WTC11 (cell line): Measurements from ENCODE around the gene PPM1N. TPM values are rescaled to one million over a fixed set of nuclear protein-coding genes. Genes with fewer than 3 reads are reported as not detected.

Experiments used
- ATAC-seq: fragments of 200-7000 bp; cut with Tn5 transposase; 2 replicates; pipeline ENCODE4 v1.10.0; 2021; ENCODE audit warnings: mild to moderate bottlenecking, moderate library complexity
- CTCF ChIA-PET: fragments of 300-600 bp; sonication (Branson Sonifier 250); formaldehyde crosslinking; loops from one replicate; lab custom pipeline; 2021; ENCODE audit warnings: antibody characterized with exemption; lab: Charles Lee
- POLR2A ChIA-PET: fragments of 350-600 bp; sonication (Branson Sonifier 250); formaldehyde crosslinking; loops from one replicate; lab custom pipeline; 2021; ENCODE audit warnings: antibody characterized with exemption; lab: Charles Lee
- DNase-seq: peaks from one replicate; pipeline ENCODE4 v3.0.0; 2021; ENCODE audit warnings: low spot score
- H3K27ac Mint-ChIP-seq: 2 replicates; pipeline ENCODE4 v1.8.0; 2021; ENCODE audit warnings: mixed read lengths
- H3K27me3 Mint-ChIP-seq: 2 replicates; pipeline ENCODE4 v1.8.0; 2021; ENCODE audit warnings: low read depth, mild to moderate bottlenecking, moderate library complexity, mixed read lengths
- H3K36me3 Mint-ChIP-seq: 2 replicates; pipeline ENCODE4 v1.8.0; 2021; ENCODE audit warnings: mixed read lengths
- H3K4me1 Mint-ChIP-seq: 2 replicates; pipeline ENCODE4 v1.8.0; 2022; ENCODE audit warnings: mixed read lengths
- H3K4me3 Mint-ChIP-seq: 2 replicates; pipeline ENCODE4 v1.8.0; 2021; ENCODE audit warnings: mild to moderate bottlenecking, moderate library complexity, mixed read lengths
- H3K9me3 Mint-ChIP-seq: 2 replicates; pipeline ENCODE4 v1.8.0; 2021; ENCODE audit warnings: mixed read lengths
- CREB1 ChIP-seq: sonication (generic); formaldehyde crosslinking; IDR thresholded peaks from 2 replicates; pipeline ENCODE4 v1.8.0; 2023; ENCODE audit warnings: mild to moderate bottlenecking, missing genetic modification reagents
- CTCF ChIP-seq: fragments of 200-600 bp; IDR thresholded peaks from 2 replicates; pipeline ENCODE4 v1.8.0; 2022; ENCODE audit warnings: antibody characterized with exemption
- GABPB1 ChIP-seq: sonication (generic); formaldehyde crosslinking; IDR thresholded peaks from 2 replicates; pipeline ENCODE4 v1.8.1; 2023; ENCODE audit warnings: mild to moderate bottlenecking, missing genetic modification reagents
- HMGXB4 ChIP-seq: sonication (generic); formaldehyde crosslinking; IDR thresholded peaks from 2 replicates; pipeline ENCODE4 v1.8.1; 2023; ENCODE audit warnings: mild to moderate bottlenecking, moderate library complexity, missing genetic modification reagents
- IRF2 ChIP-seq: sonication (generic); formaldehyde crosslinking; IDR thresholded peaks from 2 replicates; pipeline ENCODE4 v1.8.0; 2022; ENCODE audit warnings: low read depth, missing genetic modification reagents, borderline replicate concordance
- NFE2L1 ChIP-seq: sonication (generic); formaldehyde crosslinking; IDR thresholded peaks from 2 replicates; pipeline ENCODE4 v1.8.1; 2023; ENCODE audit warnings: missing genetic modification reagents
- PRDM15 ChIP-seq: sonication (generic); formaldehyde crosslinking; IDR thresholded peaks from 2 replicates; pipeline ENCODE4 v1.8.0; 2022; ENCODE audit warnings: missing genetic modification reagents
- RELA ChIP-seq: sonication (generic); formaldehyde crosslinking; IDR thresholded peaks from 2 replicates; pipeline ENCODE4 v1.8.1; 2022; ENCODE audit warnings: missing genetic modification reagents, mild to moderate bottlenecking, borderline replicate concordance
- TEAD1 ChIP-seq: sonication (generic); formaldehyde crosslinking; IDR thresholded peaks from 2 replicates; pipeline ENCODE4 v1.8.0; 2022; ENCODE audit warnings: mild to moderate bottlenecking, missing genetic modification reagents
- ZNF121 ChIP-seq: sonication (generic); formaldehyde crosslinking; IDR thresholded peaks from 2 replicates; pipeline ENCODE4 v1.8.0; 2023; ENCODE audit warnings: missing genetic modification reagents
- ZNF416 ChIP-seq: fragments of 250-450 bp; sonication (Bioruptor Pico); IDR thresholded peaks from 2 replicates; pipeline ENCODE4 v1.9.0; 2021; ENCODE audit warnings: mild to moderate bottlenecking, inconsistent platforms
- total RNA-seq: library from RNA; stranded (reverse); gene quantifications from 3 replicates; pipeline ENCODE4 v1.2.3, GENCODE V29; 2021

The PPM1N gene
- total RNA-seq, 1 experiment from 2014 or later = 10.3 TPM

- H3K27ac Mint-ChIP-seq = no peak overlapping the region
- ATAC-seq (no peak), DNase-seq (no peak)
- H3K27me3 Mint-ChIP-seq = peaks cover 10% of the 10 kb centered on the region
- no peaks in the 10 kb centered on the region for H3K4me1 Mint-ChIP-seq
- TF ChIP-seq ZNF121 (CRISPR knock-in tag) (no peak), GABPB1 (CRISPR knock-in tag) (no peak), ZNF416 (CRISPR knock-in tag) (no peak), NFE2L1 (CRISPR knock-in tag) (no peak), TEAD1 (no peak)
- H3K9me3 Mint-ChIP-seq = peaks cover 4% of the 10 kb centered on the region
- CTCF ChIA-PET = interaction anchor here (1.0 kb wide), 1 partner anchor 19 kb away, joined by 4 read pairs; no protein-coding TSS in a partner anchor
- H3K4me3 Mint-ChIP-seq = no peak overlapping the region
- no peaks in the 10 kb centered on the region for H3K36me3 Mint-ChIP-seq
- POLR2A ChIA-PET = interaction anchor here (0.6 kb wide), 1 partner anchor 107 kb away, joined by 3 read pairs; no protein-coding TSS in a partner anchor
Observed at GRCh38 chr19:45539459-45539858, 41.2 kb downstream of the PPM1N start.

GRCh38 chr19:45542234-45542668 lies 44.0 kb downstream of the PPM1N start:
- POLR2A ChIA-PET = no interaction called here
- no peak for ATAC-seq
- no peak overlapping the region for H3K4me3 Mint-ChIP-seq

More at GRCh38 chr19:45542234-45542668, 44.0 kb downstream of the PPM1N start:
- no peak overlapping the region for H3K27ac Mint-ChIP-seq
- peaks cover 7% of the 10 kb centered on the region for H3K27me3 Mint-ChIP-seq
- H3K9me3 Mint-ChIP-seq = peaks cover 4% of the 10 kb centered on the region
- CTCF ChIA-PET = interaction anchor here (0.7 to 3.7 kb wide), 3 partner anchors 16 to 103 kb away, joined by 3 to 34 read pairs (median 4); no protein-coding TSS in a partner anchor
- no peak for TF ChIP-seq CREB1 (CRISPR knock-in tag)
- no peak for TF ChIP-seq IRF2 (CRISPR knock-in tag)
- no peak for TF ChIP-seq RELA
- no peak for TF ChIP-seq HMGXB4 (CRISPR knock-in tag)
- no peak for TF ChIP-seq PRDM15 (CRISPR knock-in tag)
- TF ChIP-seq CTCF = no peak
- DNase-seq = no peak
- no peaks in the 10 kb centered on the region for H3K36me3 Mint-ChIP-seq
- peaks cover 3% of the 10 kb centered on the region; the same call in 1 of the 2 replicates for H3K4me1 Mint-ChIP-seq
